Spleen (tissue), 13 donors: ENCODE measurements around the gene PLEKHA4. TPM values are rescaled to one million over a fixed set of nuclear protein-coding genes. Genes with fewer than 3 reads are reported as not detected.

Source experiments
- DNase-seq: peaks from one replicate; pipeline ENCODE4 v3.0.0-alpha.2; 2020
- H3K27ac ChIP-seq, 8 donors: fragments of 200-600 bp; sonication (generic) in 7 of 8; 1 replicate in 4 of 8; 2 replicates in 4 of 8; pipeline versions ENCODE4 v1.5.0 to v1.8.0; 2016 to 2021; ENCODE audit warnings: inconsistent platforms in 4 of 8, mild to moderate bottlenecking in 4 of 8, moderate library complexity in 1 of 8
- H3K27me3 ChIP-seq, 7 donors: fragments of 200-600 bp; sonication (generic) in 6 of 7; replicated peaks in 1 of 7; 1 replicate in 4 of 7; 2 replicates in 3 of 7; pipeline versions ENCODE4 v1.5.0 to v1.8.0; 2016 to 2021; ENCODE audit warnings: inconsistent platforms in 3 of 7, mild to moderate bottlenecking in 1 of 7
- H3K36me3 ChIP-seq, 6 donors: fragments of 200-600 bp; sonication (generic) in 5 of 6; 1 replicate in 4 of 6; 2 replicates in 2 of 6; pipeline versions ENCODE4 v1.5.0 to v1.8.0; 2016 to 2021; ENCODE audit warnings: inconsistent platforms in 2 of 6
- H3K4me1 ChIP-seq, 6 donors: fragments of 200-600 bp; sonication (generic) in 5 of 6; 1 replicate in 3 of 6; 2 replicates in 3 of 6; pipeline versions ENCODE4 v1.5.0 to v1.8.0; 2016 to 2021; ENCODE audit warnings: inconsistent platforms in 3 of 6
- H3K4me3 ChIP-seq, 8 donors: fragments of 200-600 bp; sonication (generic) in 7 of 8; 1 replicate in 4 of 8; 2 replicates in 4 of 8; pipeline versions ENCODE4 v1.5.0 to v1.8.0; 2016 to 2021; ENCODE audit warnings: inconsistent platforms in 4 of 8, mild to moderate bottlenecking in 4 of 8, moderate library complexity in 2 of 8
- H3K9me3 ChIP-seq, 8 donors: fragments of 200-600 bp; sonication (generic) in 7 of 8; 1 replicate in 4 of 8; 2 replicates in 4 of 8; pipeline versions ENCODE4 v1.5.0 to v1.8.0; 2016 to 2021; ENCODE audit warnings: inconsistent platforms in 4 of 8
- POLR2A ChIP-seq, 3 donors: fragments of 450-650 bp; IDR thresholded peaks; one replicate each; pipeline ENCODE4 v1.5.1; 2017; ENCODE audit warnings: antibody characterized with exemption in 3 of 3, mild to moderate bottlenecking in 1 of 3
- POLR2AphosphoS5 ChIP-seq, 3 donors: sonication (generic); formaldehyde crosslinking; IDR thresholded peaks; one replicate each; pipeline ENCODE4 v1.5.1; 2017; ENCODE audit warnings: antibody characterized with exemption in 3 of 3
- WGBS, 5 donors: extraction: QIAGEN DNeasy Blood & Tissue Kit in 3 of 5; methylation state at CpG; one replicate each; pipeline versions ENCODE4 v1.1.5 to v1.1.7; 2013 to 2018; 5-methylcytosine and 5-hydroxymethylcytosine counted together
- intact Hi-C: fragments of 100-400 bp; cut with DNase I; formaldehyde crosslinking; loops from one replicate; pipeline ENCODE4 v1.15.0; 2023; ENCODE audit warnings: low total_unique reads
- long read RNA-seq, 2 donors: transcript quantifications; one replicate each; lab custom pipeline, GENCODE V29; 2026
- polyA plus RNA-seq, 3 donors: library from polyadenylated mRNA; stranded (reverse); fragments of 200-250 nt; gene quantifications; one replicate each; pipeline ENCODE4 v1.2.1, GENCODE V29; 2013
- total RNA-seq, 7 donors: library from RNA; depleted of rRNA in 3 of 7; stranded (reverse); fragments of >200 nt in 3 of 7; fragmentation: NEBNext Ultra II Directional in 4 of 7; extraction: Animal tissue kit (Norgen Biotek cat#: 25700) in 4 of 7; gene quantifications; one replicate each; pipeline versions ENCODE4 v1.1.0 to v1.2.1, GENCODE V29; 2016 to 2021
- TF ChIP-seq, protein P1 (sequence below), 11 experiments: fragments of 200-600 bp in 7 of 11; fragments of 450-650 bp in 4 of 11; sonication (generic) in 4 of 11; IDR thresholded peaks in 8 of 11; conservative IDR thresholded peaks in 3 of 11; 1 replicate in 7 of 11; 2 replicates in 4 of 11; pipeline versions ENCODE4 v1.4.0 to v1.8.0; 2016 to 2021; ENCODE audit warnings: antibody characterized with exemption in 11 of 11, inconsistent platforms in 4 of 11, mild to moderate bottlenecking in 1 of 11
- donor health status: healthy with polysubstance abuse.
- donor health status: DM: no; HTN: no; CAD: no; lungs with moderate emphysema.
- donor health status: DM: no; HTN: no; CAD: no.
- donor health status: Bipolar disorder and iron deficiency.
- donor health status: healthy.
- donor health status: DM: no; HTN: no; CAD: no.
- donor health status: DM: yes; HTN: yes; CAD: no.

Gene PLEKHA4, protein sequence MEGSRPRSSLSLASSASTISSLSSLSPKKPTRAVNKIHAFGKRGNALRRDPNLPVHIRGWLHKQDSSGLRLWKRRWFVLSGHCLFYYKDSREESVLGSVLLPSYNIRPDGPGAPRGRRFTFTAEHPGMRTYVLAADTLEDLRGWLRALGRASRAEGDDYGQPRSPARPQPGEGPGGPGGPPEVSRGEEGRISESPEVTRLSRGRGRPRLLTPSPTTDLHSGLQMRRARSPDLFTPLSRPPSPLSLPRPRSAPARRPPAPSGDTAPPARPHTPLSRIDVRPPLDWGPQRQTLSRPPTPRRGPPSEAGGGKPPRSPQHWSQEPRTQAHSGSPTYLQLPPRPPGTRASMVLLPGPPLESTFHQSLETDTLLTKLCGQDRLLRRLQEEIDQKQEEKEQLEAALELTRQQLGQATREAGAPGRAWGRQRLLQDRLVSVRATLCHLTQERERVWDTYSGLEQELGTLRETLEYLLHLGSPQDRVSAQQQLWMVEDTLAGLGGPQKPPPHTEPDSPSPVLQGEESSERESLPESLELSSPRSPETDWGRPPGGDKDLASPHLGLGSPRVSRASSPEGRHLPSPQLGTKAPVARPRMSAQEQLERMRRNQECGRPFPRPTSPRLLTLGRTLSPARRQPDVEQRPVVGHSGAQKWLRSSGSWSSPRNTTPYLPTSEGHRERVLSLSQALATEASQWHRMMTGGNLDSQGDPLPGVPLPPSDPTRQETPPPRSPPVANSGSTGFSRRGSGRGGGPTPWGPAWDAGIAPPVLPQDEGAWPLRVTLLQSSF
- total RNA-seq: 10 to 100 TPM in 6 of 7 donors, 1 to 10 TPM in 1; 8.6 to 24.2 (median 16.0) TPM
- polyA plus RNA-seq: 10 to 100 TPM; 12.2 to 20.6 (median 13.8) TPM
- long read RNA-seq, donor 1, partial matches to known transcripts: 12 of 13 reads
- long read RNA-seq, donor 1, other reads (novel, unspliced or antisense): 0 of 13 reads
- long read RNA-seq, donor 2: 0 reads

- H3K36me3 ChIP-seq: peaks cover 0 to 2% (median 0%) of the 10 kb centered on the region in 6 donors
- peaks cover 0 to 15% (median 0%) of the 10 kb centered on the region in 7 donors for H3K27me3 ChIP-seq
- WGBS, 5 donors: 37 to 66% (median 51%) methylated on average over 10 to 11 of the region's 11 CpGs
- H3K4me1 ChIP-seq: peaks cover 2 to 40% (median 12%) of the 10 kb centered on the region in 6 donors
- DNase-seq: no peak
- intact Hi-C loops: no loop called here
- TF ChIP-seq POLR2A (IDR thresholded peaks at IDR 0.05) (no peak), POLR2AphosphoS5 (IDR thresholded peaks at IDR 0.05) (peak; percentile 18 to 53 (median 50))
- TF ChIP-seq, protein P1, sequence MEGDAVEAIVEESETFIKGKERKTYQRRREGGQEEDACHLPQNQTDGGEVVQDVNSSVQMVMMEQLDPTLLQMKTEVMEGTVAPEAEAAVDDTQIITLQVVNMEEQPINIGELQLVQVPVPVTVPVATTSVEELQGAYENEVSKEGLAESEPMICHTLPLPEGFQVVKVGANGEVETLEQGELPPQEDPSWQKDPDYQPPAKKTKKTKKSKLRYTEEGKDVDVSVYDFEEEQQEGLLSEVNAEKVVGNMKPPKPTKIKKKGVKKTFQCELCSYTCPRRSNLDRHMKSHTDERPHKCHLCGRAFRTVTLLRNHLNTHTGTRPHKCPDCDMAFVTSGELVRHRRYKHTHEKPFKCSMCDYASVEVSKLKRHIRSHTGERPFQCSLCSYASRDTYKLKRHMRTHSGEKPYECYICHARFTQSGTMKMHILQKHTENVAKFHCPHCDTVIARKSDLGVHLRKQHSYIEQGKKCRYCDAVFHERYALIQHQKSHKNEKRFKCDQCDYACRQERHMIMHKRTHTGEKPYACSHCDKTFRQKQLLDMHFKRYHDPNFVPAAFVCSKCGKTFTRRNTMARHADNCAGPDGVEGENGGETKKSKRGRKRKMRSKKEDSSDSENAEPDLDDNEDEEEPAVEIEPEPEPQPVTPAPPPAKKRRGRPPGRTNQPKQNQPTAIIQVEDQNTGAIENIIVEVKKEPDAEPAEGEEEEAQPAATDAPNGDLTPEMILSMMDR (IDR thresholded peaks at IDR 0.05 in 8 of 11, conservative IDR thresholded peaks at IDR 0.05 in 3 of 11): no peak
- H3K27ac ChIP-seq: peak within 1 kb of the TSS in 7 of 8 donors; percentile 59 to 76 (median 66)
- H3K4me3 ChIP-seq: peak within 1 kb of the TSS in 4 of 8 donors; percentile 13 to 49 (median 22)
- H3K9me3 ChIP-seq: no peaks in the 10 kb centered on the region
Observed at GRCh38 chr19:48868114-48868886, at the start of gene PLEKHA4. Gene PLEKHA4 (minus strand): TSS chr19:48868617. CDS start chr19:48867620, 997 bp downstream.

- Histone ChIP-seq H3K27me3 (no peaks in the 10 kb centered on the region), H3K27ac (peak overlapping the region in 2 of 8 donors; percentile 11 to 55), H3K4me1 (peaks cover 0 to 7% (median 0%) of the 10 kb centered on the region in 6 donors), H3K9me3 (no peaks in the 10 kb centered on the region), H3K36me3 (peaks cover 2 to 100% (median 87%) of the 10 kb centered on the region in 6 donors), H3K4me3 (no peak overlapping the region)
- 47 to 63% (median 54%) methylated on average over 6 of the region's 6 CpGs for WGBS, 5 donors
- intact Hi-C loops: no loop called here
- peak in 2 of 3 donors; percentile 16 to 23 for TF ChIP-seq POLR2AphosphoS5 (IDR thresholded peaks at IDR 0.05)
- no peak for TF ChIP-seq POLR2A (IDR thresholded peaks at IDR 0.05)
- TF ChIP-seq, protein P1 (IDR thresholded peaks at IDR 0.05 in 8 of 11, conservative IDR thresholded peaks at IDR 0.05 in 3 of 11): no peak
- no peak for DNase-seq
Observed at GRCh38 chr19:48918071-48918470, 49.7 kb upstream of the PLEKHA4 start.

- no peaks in the 10 kb centered on the region for H3K9me3 ChIP-seq
- intact Hi-C loops: no loop called here
- H3K4me1 ChIP-seq: peaks cover 0 to 7% (median 0%) of the 10 kb centered on the region in 6 donors
- DNase-seq: no peak
- WGBS, 5 donors: 86 to 92% (median 88%) methylated on average over 8 of the region's 8 CpGs
- no peaks in the 10 kb centered on the region for H3K27me3 ChIP-seq
- H3K36me3 ChIP-seq: peaks cover 2 to 100% (median 89%) of the 10 kb centered on the region in 6 donors
- H3K27ac ChIP-seq: no peak overlapping the region
- TF ChIP-seq, protein P1 (IDR thresholded peaks at IDR 0.05 in 8 of 11, conservative IDR thresholded peaks at IDR 0.05 in 3 of 11): no peak
- TF ChIP-seq POLR2AphosphoS5 (IDR thresholded peaks at IDR 0.05): no peak
- no peak for TF ChIP-seq POLR2A (IDR thresholded peaks at IDR 0.05)
- H3K4me3 ChIP-seq: no peak overlapping the region
Observed at GRCh38 chr19:48915757-48916156, 47.3 kb upstream of the PLEKHA4 start.
